ENCODE measurements around the gene JOSD1.
A peak's percentile ranks its signal among the peaks of the same experiment; 100 is the strongest.
"Not testable (repeated sequence)": the region's sequence is repeated elsewhere in the genome, so short reads cannot be mapped to it uniquely, and the experiment has no call there.

Gene JOSD1

GRCh38 chr22:38694049-38694448 lies 6.7 kb downstream of the JOSD1 start:
- DNase-seq (ENCODE audit: low read depth in 2 of 2, low spot score in 1 of 2), result no peak

- no peak for DNase-seq (ENCODE audit: low read depth in 2 of 2, low spot score in 1 of 2)
Observed at GRCh38 chr22:38689651-38690050, 11.1 kb downstream of the JOSD1 start.

- DNase-seq (ENCODE audit: low read depth in 2 of 2, low spot score in 1 of 2), result no peak
Observed at GRCh38 chr22:38685761-38686160, 15.0 kb downstream of the JOSD1 start.

- DNase-seq (ENCODE audit: low read depth in 2 of 2, low spot score in 1 of 2), result no peak
Observed at GRCh38 chr22:38684895-38685294, 15.8 kb downstream of the JOSD1 start.

- peak; percentile 55 to 71 for DNase-seq (ENCODE audit: low read depth in 2 of 2, low spot score in 1 of 2)
Observed at GRCh38 chr22:38681582-38682335, 19.0 kb downstream of the JOSD1 start, which contains the start of gene TOMM22. Gene TOMM22 (plus strand): TSS chr22:38681957. CDS start chr22:38681979, 22 bp downstream.

- DNase-seq (ENCODE audit: low read depth in 2 of 2, low spot score in 1 of 2), result no peak
Observed at GRCh38 chr22:38675833-38676232, 24.9 kb downstream of the JOSD1 start.

GRCh38 chr22:38674888-38675287 lies 25.9 kb downstream of the JOSD1 start:
- DNase-seq (ENCODE audit: low read depth in 2 of 2, low spot score in 1 of 2), result no peak

GRCh38 chr22:38657045-38657909 lies 43.5 kb downstream of the JOSD1 start:
- DNase-seq (ENCODE audit: low read depth in 2 of 2, low spot score in 1 of 2), result no peak

- DNase-seq (ENCODE audit: low read depth in 2 of 2, low spot score in 1 of 2), result peak; percentile 68 to 70
Observed at GRCh38 chr22:38656256-38657044, 44.3 kb downstream of the JOSD1 start, which contains the start of the genes CBY1 and FAM227A. Gene CBY1 (plus strand): TSS chr22:38656638. CDS start chr22:38668055, 11,417 bp downstream. Gene FAM227A (minus strand): TSS chr22:38656392. CDS start chr22:38650168, 6,224 bp downstream.

GRCh38 chr22:38655519-38656255 lies 45.1 kb downstream of the JOSD1 start:
- DNase-seq (ENCODE audit: low read depth in 2 of 2, low spot score in 1 of 2), result no peak

GRCh38 chr22:38653741-38654140 lies 47.0 kb downstream of the JOSD1 start:
- DNase-seq (ENCODE audit: low read depth in 2 of 2, low spot score in 1 of 2), result no peak

GRCh38 chr22:38652859-38653258 lies 47.9 kb downstream of the JOSD1 start:
- DNase-seq (ENCODE audit: low read depth in 2 of 2, low spot score in 1 of 2), result no peak

- no peak for DNase-seq (ENCODE audit: low read depth in 2 of 2, low spot score in 1 of 2)
Observed at GRCh38 chr22:38649841-38650522, 50.8 kb downstream of the JOSD1 start.

GRCh38 chr22:38645430-38645829 lies 55.3 kb downstream of the JOSD1 start:
- DNase-seq (ENCODE audit: low read depth in 2 of 2, low spot score in 1 of 2), result no peak

GRCh38 chr22:38644245-38644644 lies 56.5 kb downstream of the JOSD1 start:
- DNase-seq (ENCODE audit: low read depth in 2 of 2, low spot score in 1 of 2), result not testable (repeated sequence)

- no peak for DNase-seq (ENCODE audit: low read depth in 2 of 2, low spot score in 1 of 2)
Observed at GRCh38 chr22:38641476-38642040, 59.2 kb downstream of the JOSD1 start.

GRCh38 chr22:38638728-38639127 lies 62.0 kb downstream of the JOSD1 start:
- no peak for DNase-seq (ENCODE audit: low read depth in 2 of 2, low spot score in 1 of 2)

GRCh38 chr22:38638216-38638615 lies 62.5 kb downstream of the JOSD1 start:
- no peak for DNase-seq (ENCODE audit: low read depth in 2 of 2, low spot score in 1 of 2)
